Esophagus (tissue), 2 donors: ENCODE measurements around the gene SLC16A7. TPM values are rescaled to one million over a fixed set of nuclear protein-coding genes. Genes with fewer than 3 reads are reported as not detected.

Experiments
- H3K27ac ChIP-seq, 2 donors: one replicate each; pipeline ENCODE4 v1.5.1; 2013; ENCODE audit warnings: low read depth in 2 of 2, mild to moderate bottlenecking in 2 of 2, inconsistent platforms in 1 of 2, low read length in 1 of 2, moderate library complexity in 1 of 2
- H3K27me3 ChIP-seq, 2 donors: one replicate each; pipeline ENCODE4 v1.6.1; 2013; ENCODE audit warnings: low read length in 2 of 2, control low read depth in 1 of 2, mild to moderate bottlenecking in 1 of 2; ENCODE audit not compliant: insufficient read depth in 2 of 2, control insufficient read depth in 1 of 2
- H3K36me3 ChIP-seq, 2 donors: one replicate each; pipeline ENCODE4 v1.6.1; 2013; ENCODE audit warnings: low read length in 1 of 2; ENCODE audit not compliant: control insufficient read depth in 2 of 2, insufficient read depth in 2 of 2
- H3K4me1 ChIP-seq, 2 donors: one replicate each; pipeline ENCODE4 v1.6.1; 2013; ENCODE audit warnings: low read length in 1 of 2; ENCODE audit not compliant: control insufficient read depth in 2 of 2, insufficient read depth in 2 of 2
- H3K4me3 ChIP-seq, 2 donors: one replicate each; pipeline ENCODE4 v1.5.1; 2013; ENCODE audit warnings: low read length in 2 of 2, mild to moderate bottlenecking in 2 of 2, low read depth in 1 of 2, moderate library complexity in 1 of 2
- H3K9me3 ChIP-seq, 2 donors: one replicate each; pipeline ENCODE4 v1.6.1; 2013; ENCODE audit warnings: mild to moderate bottlenecking in 2 of 2, low read depth in 1 of 2, low read length in 1 of 2, moderate library complexity in 1 of 2; ENCODE audit not compliant: control insufficient read depth in 2 of 2, insufficient read depth in 1 of 2
- WGBS, 2 donors: extraction: QIAGEN DNeasy Blood & Tissue Kit; methylation state at CpG; one replicate each; pipeline ENCODE4 v1.1.7; 2013; 5-methylcytosine and 5-hydroxymethylcytosine counted together
- polyA plus RNA-seq, 2 donors: library from polyadenylated mRNA; stranded (reverse); fragments of 200-250 nt; gene quantifications; one replicate each; pipeline ENCODE4 v1.2.3, GENCODE V29; 2013
- donor health status: healthy with polysubstance abuse.
- donor health status: Bipolar disorder and iron deficiency.

SLC16A7 gene
- polyA plus RNA-seq, 2 donors, result 3.8 to 6.9 TPM

GRCh38 chr12:59654061-59654460, 58.2 kb downstream of the SLC16A7 start:
- no peaks in the 10 kb centered on the region for H3K4me1 ChIP-seq
- no peaks in the 10 kb centered on the region for H3K27me3 ChIP-seq
- no peaks in the 10 kb centered on the region for H3K9me3 ChIP-seq
- H3K4me3 ChIP-seq, result no peak overlapping the region
- no peak overlapping the region for H3K27ac ChIP-seq
- no peaks in the 10 kb centered on the region for H3K36me3 ChIP-seq

GRCh38 chr12:59657266-59657665, 61.4 kb downstream of the SLC16A7 start:
- H3K9me3 ChIP-seq, result no peaks in the 10 kb centered on the region
- WGBS, 2 donors, result 89 to 94% methylated on average over 2 of the region's 2 CpGs
- H3K36me3 ChIP-seq, result no peaks in the 10 kb centered on the region
- H3K27ac ChIP-seq, result no peak overlapping the region
- no peaks in the 10 kb centered on the region for H3K4me1 ChIP-seq
- no peak overlapping the region for H3K4me3 ChIP-seq
- H3K27me3 ChIP-seq, result no peaks in the 10 kb centered on the region

GRCh38 chr12:59657711-59658110, 61.9 kb downstream of the SLC16A7 start:
- Histone ChIP-seq H3K4me1 (no peaks in the 10 kb centered on the region), H3K27ac (no peak overlapping the region), H3K27me3 (no peaks in the 10 kb centered on the region), H3K36me3 (no peaks in the 10 kb centered on the region), H3K4me3 (no peak overlapping the region), H3K9me3 (no peaks in the 10 kb centered on the region)
- 58 to 81% methylated on average over 1 of the region's 1 CpG for WGBS, 2 donors

- H3K4me3 ChIP-seq, result no peak overlapping the region
- no peaks in the 10 kb centered on the region for H3K36me3 ChIP-seq
- no peaks in the 10 kb centered on the region for H3K4me1 ChIP-seq
- H3K9me3 ChIP-seq, result no peaks in the 10 kb centered on the region
- WGBS, 2 donors, result 89% methylated on average over 2 of the region's 2 CpGs
- no peak overlapping the region for H3K27ac ChIP-seq
- H3K27me3 ChIP-seq, result no peaks in the 10 kb centered on the region
Observed at GRCh38 chr12:59660148-59660547, 64.3 kb downstream of the SLC16A7 start.

- Histone ChIP-seq H3K4me3 (no peak overlapping the region), H3K4me1 (no peaks in the 10 kb centered on the region), H3K27ac (no peak overlapping the region), H3K36me3 (no peaks in the 10 kb centered on the region), H3K27me3 (no peaks in the 10 kb centered on the region), H3K9me3 (no peaks in the 10 kb centered on the region)
- 96 to 99% methylated on average over 2 of the region's 2 CpGs for WGBS, 2 donors
Observed at GRCh38 chr12:59660921-59661597, 65.2 kb downstream of the SLC16A7 start.

- Histone ChIP-seq H3K27ac (no peak overlapping the region), H3K4me1 (no peaks in the 10 kb centered on the region), H3K4me3 (no peak overlapping the region), H3K9me3 (peaks cover 0 to 2% of the 10 kb centered on the region in 2 donors), H3K36me3 (no peaks in the 10 kb centered on the region), H3K27me3 (no peaks in the 10 kb centered on the region)
- WGBS, 2 donors, result 83 to 84% methylated on average over 2 of the region's 2 CpGs
Observed at GRCh38 chr12:59664495-59664894, 68.7 kb downstream of the SLC16A7 start.

- Histone ChIP-seq H3K4me3 (no peak overlapping the region), H3K36me3 (no peaks in the 10 kb centered on the region), H3K27me3 (no peaks in the 10 kb centered on the region), H3K27ac (no peak overlapping the region), H3K9me3 (peaks cover 0 to 2% of the 10 kb centered on the region in 2 donors), H3K4me1 (no peaks in the 10 kb centered on the region)
- WGBS, 2 donors, result 51 to 60% methylated on average over 2 of the region's 2 CpGs
Observed at GRCh38 chr12:59665701-59666100, 69.9 kb downstream of the SLC16A7 start.

GRCh38 chr12:59668674-59669073, 72.8 kb downstream of the SLC16A7 start:
- Histone ChIP-seq H3K4me1 (no peaks in the 10 kb centered on the region), H3K27me3 (no peaks in the 10 kb centered on the region), H3K27ac (no peak overlapping the region), H3K4me3 (no peak overlapping the region), H3K36me3 (no peaks in the 10 kb centered on the region), H3K9me3 (peaks cover 0 to 2% of the 10 kb centered on the region in 2 donors)
- WGBS, 2 donors, result 79 to 87% methylated on average over 2 of the region's 2 CpGs

- WGBS, 2 donors, result 96 to 99% methylated on average over 2 of the region's 2 CpGs
Observed at GRCh38 chr12:59672273-59672672, 76.4 kb downstream of the SLC16A7 start.

GRCh38 chr12:59675461-59675860, 79.6 kb downstream of the SLC16A7 start:
- Histone ChIP-seq H3K4me3 (no peak overlapping the region), H3K27me3 (no peaks in the 10 kb centered on the region), H3K27ac (no peak overlapping the region), H3K36me3 (peaks cover 0 to 3% of the 10 kb centered on the region in 2 donors), H3K9me3 (no peaks in the 10 kb centered on the region), H3K4me1 (peaks cover 0 to 9% of the 10 kb centered on the region in 2 donors)
- WGBS, 2 donors, result 93 to 100% methylated on average over 1 of the region's 1 CpG

More at GRCh38 chr12:59672273-59672672, 76.4 kb downstream of the SLC16A7 start:
- Histone ChIP-seq H3K36me3 (no peaks in the 10 kb centered on the region), H3K27me3 (no peaks in the 10 kb centered on the region), H3K9me3 (peaks cover 0 to 2% of the 10 kb centered on the region in 2 donors), H3K4me1 (no peaks in the 10 kb centered on the region), H3K27ac (no peak overlapping the region), H3K4me3 (no peak overlapping the region)
